ENCODE results near the gene MRPL3.

DNA sequence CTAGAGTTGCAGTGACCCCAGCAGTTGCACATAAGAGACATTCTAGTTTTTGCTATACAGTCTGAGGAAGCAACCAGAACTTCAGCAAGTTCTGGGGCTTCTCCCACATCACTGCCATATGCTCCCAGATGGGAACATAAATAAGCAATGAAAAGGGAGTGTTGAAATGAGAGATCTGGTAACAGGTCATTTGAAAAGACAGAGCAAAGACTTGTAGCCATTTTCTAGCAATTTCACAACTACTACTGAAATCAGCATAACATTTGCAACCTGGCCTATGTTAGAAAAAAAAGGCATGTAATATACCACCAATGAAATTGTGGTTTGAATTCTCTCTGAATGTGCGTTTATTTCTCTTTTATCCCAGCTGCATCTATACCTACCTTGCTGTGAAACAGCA, 63.7 kb downstream of the MRPL3 start:
- TF ChIP-seq CTCF (conservative IDR thresholded peaks at IDR 0.05; ENCODE audit: low read depth, low read length): no peak
- no peak for TF ChIP-seq EZH2 (IDR thresholded peaks at IDR 0.05; ENCODE audit: low read length, unreplicated experiment)
- TF ChIP-seq EZH2phosphoT487 (IDR thresholded peaks at IDR 0.05; ENCODE audit: borderline replicate concordance, low read length): no peak
